Measurements from ENCODE around the gene LHX3. TPM values are rescaled to one million over a fixed set of nuclear protein-coding genes. Genes with fewer than 3 reads are reported as not detected.

Gene LHX3
- total and polyA plus RNA-seq, 2 of the 8 experiments (the other 6 are each of a cell fraction or from before 2014, with no cell fraction given) = 0.02 TPM; not detected in 1

DNA sequence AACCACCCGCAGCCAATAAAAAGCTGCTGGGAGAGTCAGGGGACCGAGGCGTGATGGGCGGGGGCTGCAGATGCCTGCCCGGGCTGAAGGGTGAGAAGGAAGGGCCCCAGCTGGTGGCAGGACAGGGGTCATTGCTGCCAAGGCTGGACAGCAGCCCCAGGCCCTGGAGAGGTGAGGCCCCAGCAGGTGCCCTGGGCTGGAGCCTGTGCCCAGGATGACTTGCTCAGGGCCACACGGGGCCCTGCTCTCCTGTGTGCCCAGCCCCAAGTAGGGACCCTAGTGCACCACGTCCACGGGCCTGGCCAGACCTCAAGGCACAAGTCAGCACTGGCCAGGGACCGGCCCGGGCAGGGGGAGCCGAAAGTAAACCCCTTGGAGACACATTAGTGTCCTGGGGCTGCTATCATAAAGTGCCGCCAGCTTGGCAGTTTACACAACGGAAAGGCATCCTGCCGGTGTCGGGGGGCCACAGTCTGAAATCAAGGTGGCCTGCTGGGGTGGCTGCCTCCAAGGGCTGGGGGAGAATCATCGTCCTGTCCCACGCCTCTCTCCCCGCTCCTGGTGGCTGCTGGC lies 22.0 kb downstream of the LHX3 start (continued):
- TF ChIP-seq TAF1 (IDR thresholded peaks at IDR 0.05; ENCODE audit: low read depth, low read length) (no peak), CEBPB (IDR thresholded peaks at IDR 0.05; ENCODE audit: low read depth, low read length) (no peak), NANOG (IDR thresholded peaks at IDR 0.05; ENCODE audit: insufficient read depth, low read depth, low read length, poor library complexity, severe bottlenecking) (no peak)

All from H1 (cell line).